Upper lobe of left lung (tissue), 6 donors: Measurements from ENCODE around the gene ZNF213. TPM values are rescaled to one million over a fixed set of nuclear protein-coding genes. Genes with fewer than 3 reads are reported as not detected.
A peak's percentile ranks its signal among the peaks of the same experiment; 100 is the strongest.

Source experiments
- ATAC-seq, 2 donors: fragments of 200-7000 bp; cut with Tn5 transposase; one replicate each; pipeline ENCODE4 v1.9.1; 2022; ENCODE audit warnings: mild to moderate bottlenecking in 2 of 2, moderate library complexity in 2 of 2; ENCODE audit not compliant: low FRiP score in 2 of 2
- DNase-seq, 2 donors: peaks; one replicate each; pipeline ENCODE4 v3.0.0-alpha.2; 2019 to 2020
- H3K27ac ChIP-seq, 4 donors: fragments of 200-600 bp; sonication (generic); one replicate each; pipeline ENCODE4 v1.5.1; 2016 to 2019
- H3K27me3 ChIP-seq, 4 donors: fragments of 200-600 bp; sonication (generic); one replicate each; pipeline ENCODE4 v1.5.1; 2017 to 2019
- H3K36me3 ChIP-seq, 4 donors: fragments of 200-600 bp; sonication (generic); one replicate each; pipeline ENCODE4 v1.5.1; 2016 to 2019
- H3K4me1 ChIP-seq, 4 donors: fragments of 200-600 bp; sonication (generic); one replicate each; pipeline ENCODE4 v1.5.1; 2018 to 2019
- H3K4me3 ChIP-seq, 4 donors: fragments of 200-600 bp; sonication (generic); one replicate each; pipeline ENCODE4 v1.5.1; 2017 to 2019; ENCODE audit warnings: mild to moderate bottlenecking in 2 of 4, moderate library complexity in 1 of 4
- H3K9me3 ChIP-seq, 4 donors: fragments of 200-600 bp; sonication (generic); one replicate each; pipeline ENCODE4 v1.5.1; 2018 to 2019
- EP300 ChIP-seq, 4 donors: sonication (generic); formaldehyde crosslinking; IDR thresholded peaks; one replicate each; pipeline ENCODE4 v1.5.1; 2017; ENCODE audit warnings: antibody characterized with exemption in 4 of 4, control low read depth in 2 of 4
- POLR2A ChIP-seq, 4 donors: fragments of 450-650 bp; IDR thresholded peaks; one replicate each; pipeline ENCODE4 v1.5.1; 2016 to 2017; ENCODE audit warnings: antibody characterized with exemption in 4 of 4, mild to moderate bottlenecking in 2 of 4
- POLR2AphosphoS5 ChIP-seq, 2 donors: sonication (generic); formaldehyde crosslinking; IDR thresholded peaks; one replicate each; pipeline ENCODE4 v1.5.1; 2017; ENCODE audit warnings: antibody characterized with exemption in 2 of 2
- WGBS, 2 donors: methylation state at CpG; one replicate each; pipeline ENCODE4 v1.1.5; 2017 to 2018; 5-methylcytosine and 5-hydroxymethylcytosine counted together
- total RNA-seq, 6 donors: library from RNA; depleted of rRNA in 4 of 6; stranded (reverse); fragments of >200 nt in 4 of 6; gene quantifications; one replicate each; pipeline versions ENCODE4 v1.1.0 to v1.2.1, GENCODE V29; 2016 to 2021
- TF ChIP-seq, protein P1 (sequence below), 6 experiments: fragments of 450-650 bp in 4 of 6; fragments of 200-600 bp in 2 of 6; sonication (generic) in 2 of 6; IDR thresholded peaks; one replicate each; pipeline ENCODE4 v1.5.1; 2016 to 2019; ENCODE audit warnings: antibody characterized with exemption in 6 of 6
- donor health status: DM: no; HTN: no; CAD: no; lungs with moderate emphysema.
- donor health status: DM: no; HTN: yes; CAD: no; lungs with severe emphysema.

The ZNF213 gene
- total RNA-seq, 6 donors from 2014 or later: 4.2 to 20.3 (median 11.6) TPM

DNA sequence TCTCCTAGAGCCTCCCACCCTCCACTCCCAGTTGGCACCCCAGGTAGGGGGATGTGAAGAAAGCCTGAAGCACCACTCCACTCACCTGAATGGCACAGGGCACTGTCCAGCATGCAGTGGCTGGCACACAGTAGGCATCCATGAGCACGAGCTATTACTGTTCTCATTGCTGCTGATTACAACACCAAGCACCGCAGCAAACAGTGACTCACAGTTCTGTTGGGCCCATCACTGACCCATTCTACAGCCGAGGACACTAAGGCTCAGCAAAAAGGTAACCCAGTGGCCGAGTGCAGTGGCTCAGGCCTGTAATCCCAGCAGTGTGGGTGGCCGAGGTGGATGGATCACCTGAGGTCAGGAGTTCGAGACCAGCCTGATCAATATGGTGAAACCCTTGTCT, 38.5 kb upstream of the ZNF213 start:
- WGBS, 2 donors: 76 to 93% methylated on average over 5 to 6 of the region's 6 CpGs
- TF ChIP-seq, protein P1, sequence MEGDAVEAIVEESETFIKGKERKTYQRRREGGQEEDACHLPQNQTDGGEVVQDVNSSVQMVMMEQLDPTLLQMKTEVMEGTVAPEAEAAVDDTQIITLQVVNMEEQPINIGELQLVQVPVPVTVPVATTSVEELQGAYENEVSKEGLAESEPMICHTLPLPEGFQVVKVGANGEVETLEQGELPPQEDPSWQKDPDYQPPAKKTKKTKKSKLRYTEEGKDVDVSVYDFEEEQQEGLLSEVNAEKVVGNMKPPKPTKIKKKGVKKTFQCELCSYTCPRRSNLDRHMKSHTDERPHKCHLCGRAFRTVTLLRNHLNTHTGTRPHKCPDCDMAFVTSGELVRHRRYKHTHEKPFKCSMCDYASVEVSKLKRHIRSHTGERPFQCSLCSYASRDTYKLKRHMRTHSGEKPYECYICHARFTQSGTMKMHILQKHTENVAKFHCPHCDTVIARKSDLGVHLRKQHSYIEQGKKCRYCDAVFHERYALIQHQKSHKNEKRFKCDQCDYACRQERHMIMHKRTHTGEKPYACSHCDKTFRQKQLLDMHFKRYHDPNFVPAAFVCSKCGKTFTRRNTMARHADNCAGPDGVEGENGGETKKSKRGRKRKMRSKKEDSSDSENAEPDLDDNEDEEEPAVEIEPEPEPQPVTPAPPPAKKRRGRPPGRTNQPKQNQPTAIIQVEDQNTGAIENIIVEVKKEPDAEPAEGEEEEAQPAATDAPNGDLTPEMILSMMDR (IDR thresholded peaks at IDR 0.05): no peak
- TF ChIP-seq EP300 (IDR thresholded peaks at IDR 0.05) (no peak), POLR2A (IDR thresholded peaks at IDR 0.05) (no peak), POLR2AphosphoS5 (IDR thresholded peaks at IDR 0.05) (no peak)
- no peak for ATAC-seq

DNA sequence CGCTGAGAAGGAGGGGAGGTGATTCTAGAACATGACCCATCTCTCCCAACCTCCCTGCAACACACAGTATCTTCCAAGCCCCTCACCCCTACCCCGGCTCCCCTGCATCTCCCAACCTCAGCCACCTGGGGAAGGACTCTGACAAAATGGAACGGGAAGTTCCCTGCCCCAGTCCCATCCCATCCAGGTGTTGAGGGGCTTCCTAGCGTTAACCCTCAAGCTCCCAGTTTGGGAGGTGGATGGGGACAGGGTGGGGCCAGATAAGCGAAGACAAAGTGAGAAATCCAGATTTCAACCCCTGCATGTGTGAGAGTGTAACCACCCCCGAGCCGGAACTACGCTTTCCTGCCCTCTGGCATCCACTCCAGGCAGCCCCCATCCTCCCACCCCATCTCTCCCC, 37.6 kb upstream of the ZNF213 start:
- H3K4me3 ChIP-seq: no peak overlapping the region
- no peak for TF ChIP-seq POLR2AphosphoS5 (IDR thresholded peaks at IDR 0.05)
- TF ChIP-seq, protein P1 (IDR thresholded peaks at IDR 0.05): no peak
- TF ChIP-seq EP300 (IDR thresholded peaks at IDR 0.05): no peak
- TF ChIP-seq POLR2A (IDR thresholded peaks at IDR 0.05): no peak
- H3K27me3 ChIP-seq: no peaks in the 10 kb centered on the region
- DNase-seq (no peak), ATAC-seq (no peak)
- H3K27ac ChIP-seq: no peak overlapping the region
- peaks cover 23 to 39% (median 31%) of the 10 kb centered on the region in 4 donors for H3K4me1 ChIP-seq
- H3K9me3 ChIP-seq: no peaks in the 10 kb centered on the region
- H3K36me3 ChIP-seq: no peaks in the 10 kb centered on the region
- 60 to 75% methylated on average over 6 to 8 of the region's 8 CpGs for WGBS, 2 donors

More for the DNA sequence above, 38.5 kb upstream of the ZNF213 start:
- no peaks in the 10 kb centered on the region for H3K27me3 ChIP-seq
- H3K9me3 ChIP-seq: no peaks in the 10 kb centered on the region
- DNase-seq: no peak
- H3K36me3 ChIP-seq: no peaks in the 10 kb centered on the region
- H3K27ac ChIP-seq: peak overlapping the region in 1 of 4 donors; percentile 32
- peaks cover 23 to 31% (median 24%) of the 10 kb centered on the region in 4 donors for H3K4me1 ChIP-seq
- H3K4me3 ChIP-seq: no peak overlapping the region

DNA sequence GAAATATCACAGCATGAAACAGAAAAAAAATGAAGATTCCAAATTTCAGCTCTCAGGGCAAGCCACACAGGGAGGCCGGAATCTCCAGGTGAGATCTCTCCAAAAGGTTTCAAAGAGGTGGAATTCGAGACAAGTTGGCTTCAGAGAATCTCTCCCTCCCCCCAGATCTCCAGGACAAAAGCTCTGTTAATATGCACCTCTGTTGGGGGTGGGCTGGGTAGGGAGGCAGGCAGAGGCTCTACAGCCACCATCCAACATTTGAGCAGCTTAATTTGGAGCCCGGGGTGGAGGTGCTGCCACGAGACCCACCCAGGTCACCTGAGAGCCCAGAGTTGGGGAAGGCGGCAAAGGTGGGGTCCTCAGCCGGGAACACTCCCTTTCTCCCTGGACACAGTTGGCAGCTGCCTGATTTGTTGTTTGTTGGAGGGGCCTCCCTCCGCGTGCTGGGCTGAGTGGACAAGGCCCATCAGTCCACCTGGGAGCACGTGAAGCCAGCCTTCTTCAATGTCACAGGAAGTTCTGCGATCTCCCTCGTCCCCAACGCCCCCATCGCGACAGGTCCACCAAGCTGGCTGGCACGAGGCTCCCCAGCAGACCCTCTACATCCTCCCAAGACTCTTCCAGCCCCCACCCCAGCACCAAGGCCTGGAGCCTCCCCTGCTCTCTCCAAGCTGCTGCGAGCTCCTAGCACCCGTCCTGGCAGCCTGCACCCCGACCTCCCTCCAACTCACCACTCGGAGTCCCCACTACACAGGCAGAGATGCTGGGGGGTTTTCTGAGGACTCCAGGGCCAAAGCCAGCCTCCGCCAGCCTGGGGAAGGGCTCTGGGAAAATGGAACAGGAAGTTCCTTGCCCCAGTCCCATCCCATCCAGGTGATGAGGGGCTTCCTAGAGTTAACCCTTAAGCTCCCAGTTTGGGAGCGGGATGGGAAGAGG, 36.1 kb upstream of the ZNF213 start, which contains the start of gene ZSCAN10:
TSS of gene ZSCAN10 (minus strand) at position 836 of the 936 bp plus-strand sequence. CDS start 6,357 bp downstream, outside the sequence.
- DNase-seq: no peak
- 58 to 60% methylated on average over 12 to 21 of the region's 21 CpGs for WGBS, 2 donors
- Histone ChIP-seq H3K36me3 (no peaks in the 10 kb centered on the region), H3K9me3 (no peaks in the 10 kb centered on the region), H3K4me3 (peak within 1 kb of the TSS in 3 of 4 donors; percentile 18 to 39 (median 31)), H3K27ac (peak within 1 kb of the TSS in 3 of 4 donors; percentile 12 to 57 (median 54)), H3K4me1 (peaks cover 23 to 40% (median 34%) of the 10 kb centered on the region in 4 donors), H3K27me3 (no peaks in the 10 kb centered on the region)
- no peak for ATAC-seq
- TF ChIP-seq EP300 (IDR thresholded peaks at IDR 0.05) (no peak), POLR2A (IDR thresholded peaks at IDR 0.05) (no peak), POLR2AphosphoS5 (IDR thresholded peaks at IDR 0.05) (no peak)
- TF ChIP-seq, protein P1 (IDR thresholded peaks at IDR 0.05): no peak

DNA sequence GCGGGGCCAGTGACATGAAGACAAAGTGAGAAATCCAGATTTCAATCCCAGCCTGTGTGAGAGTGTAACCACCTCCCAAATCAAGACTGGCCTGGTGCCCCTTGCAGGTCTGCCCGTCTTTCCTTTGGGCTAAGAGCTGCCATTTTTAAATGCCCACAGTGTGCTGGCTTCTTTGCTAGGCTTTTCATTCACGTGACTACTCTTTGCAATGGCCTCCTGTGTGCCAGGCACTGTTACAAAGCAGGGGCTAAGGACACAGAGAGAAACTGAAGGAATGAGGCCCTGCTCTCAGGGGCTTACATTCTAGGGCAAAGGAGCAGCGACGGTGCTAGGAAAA, 35.5 kb upstream of the ZNF213 start:
- Histone ChIP-seq H3K4me1 (peaks cover 23 to 40% (median 34%) of the 10 kb centered on the region in 4 donors), H3K27me3 (no peaks in the 10 kb centered on the region), H3K9me3 (no peaks in the 10 kb centered on the region), H3K36me3 (no peaks in the 10 kb centered on the region), H3K4me3 (no peak overlapping the region), H3K27ac (peak overlapping the region in 1 of 4 donors; percentile 57)
- ATAC-seq (no peak), DNase-seq (no peak)
- 65 to 82% methylated on average over 5 of the region's 5 CpGs for WGBS, 2 donors
- TF ChIP-seq, protein P1 (IDR thresholded peaks at IDR 0.05): no peak
- TF ChIP-seq POLR2AphosphoS5 (IDR thresholded peaks at IDR 0.05) (no peak), EP300 (IDR thresholded peaks at IDR 0.05) (no peak), POLR2A (IDR thresholded peaks at IDR 0.05) (no peak)
